AG09309 (cell line): ENCODE data around the gene DENND1A.

Experiments
- DNase-seq: peaks from one replicate; pipeline ENCODE4 v3.0.0-alpha.2; 2010; ENCODE audit warnings: low read depth
- H3K4me3 ChIP-seq: 2 replicates; pipeline ENCODE4 v1.5.1; 2011; ENCODE audit warnings: mild to moderate bottlenecking, low read depth, low read length, moderate library complexity; ENCODE audit not compliant: control insufficient read depth
- CTCF ChIP-seq: IDR thresholded peaks from 2 replicates; pipeline ENCODE4 v1.5.1; 2011; ENCODE audit warnings: mild to moderate bottlenecking, low read depth, low read length, inconsistent platforms; ENCODE audit not compliant: insufficient read depth, control insufficient read depth; ENCODE audit errors: missing control alignments

DENND1A gene

GRCh38 chr9:123541411-123541810 is 388.5 kb downstream of the DENND1A start:
- DNase-seq: no peak
- TF ChIP-seq CTCF: no peak
- no peak overlapping the region for H3K4me3 ChIP-seq

GRCh38 chr9:123540457-123540856 is 389.5 kb downstream of the DENND1A start:
- no peak overlapping the region for H3K4me3 ChIP-seq
- DNase-seq: no peak
- no peak for TF ChIP-seq CTCF

GRCh38 chr9:123537809-123538208 is 392.1 kb downstream of the DENND1A start:
- TF ChIP-seq CTCF: no peak
- no peak overlapping the region for H3K4me3 ChIP-seq
- no peak for DNase-seq

- DNase-seq: no peak
- H3K4me3 ChIP-seq: no peak overlapping the region
- no peak for TF ChIP-seq CTCF
These were observed 393.5 kb downstream of the DENND1A start for GRCh38 chr9:123536455-123536868.

- DNase-seq: no peak
- no peak overlapping the region for H3K4me3 ChIP-seq
- no peak for TF ChIP-seq CTCF
These were observed 395.6 kb downstream of the DENND1A start for GRCh38 chr9:123534336-123534735.

GRCh38 chr9:123530244-123530643 is 399.7 kb downstream of the DENND1A start:
- DNase-seq: no peak
- no peak for TF ChIP-seq CTCF
- no peak overlapping the region for H3K4me3 ChIP-seq

GRCh38 chr9:123528501-123528900 is 401.4 kb downstream of the DENND1A start:
- DNase-seq: no peak
- no peak overlapping the region for H3K4me3 ChIP-seq
- no peak for TF ChIP-seq CTCF
